HEK293 (cell line): ENCODE data around the gene KTN1.

Experiments
- BCL11B ChIP-seq: fragments of 450-650 bp; formaldehyde crosslinking; IDR thresholded peaks from 2 replicates; pipeline ENCODE4 v1.5.1; 2016; ENCODE audit warnings: low read depth, missing biosample characterization, missing genetic modification characterization
- HOXA7 ChIP-seq: sonication (generic); formaldehyde crosslinking; IDR thresholded peaks from 2 replicates; pipeline ENCODE4 v1.8.1; 2022; ENCODE audit warnings: missing genetic modification reagents, borderline replicate concordance
- HOXC10 ChIP-seq: sonication (generic); formaldehyde crosslinking; IDR thresholded peaks from 2 replicates; pipeline ENCODE4 v1.8.1; 2023; ENCODE audit warnings: mild to moderate bottlenecking, missing genetic modification reagents
- SCRT1 ChIP-seq: fragments of 450-650 bp; formaldehyde crosslinking; IDR thresholded peaks from 2 replicates; pipeline ENCODE4 v1.5.1; 2016; ENCODE audit warnings: missing biosample characterization, missing genetic modification characterization, borderline replicate concordance
- WT1 ChIP-seq: fragments of 450-650 bp; formaldehyde crosslinking; IDR thresholded peaks from 2 replicates; pipeline ENCODE4 v1.5.1; 2016; ENCODE audit warnings: missing biosample characterization, missing genetic modification characterization
- ZBTB1 ChIP-seq: fragments of 450-650 bp; formaldehyde crosslinking; IDR thresholded peaks from 2 replicates; pipeline ENCODE4 v1.5.1; 2016; ENCODE audit warnings: missing biosample characterization, missing genetic modification characterization
- ZBTB7A ChIP-seq: fragments of 450-650 bp; formaldehyde crosslinking; IDR thresholded peaks from 2 replicates; pipeline ENCODE4 v1.5.1; 2016; ENCODE audit warnings: low read depth, missing biosample characterization, missing genetic modification characterization
- ZFHX2 ChIP-seq: fragments of 450-650 bp; formaldehyde crosslinking; conservative IDR thresholded peaks from 2 replicates; pipeline ENCODE4 v1.5.1; 2016; ENCODE audit warnings: missing biosample characterization, missing genetic modification characterization
- ZFP41 ChIP-seq: fragments of 450-650 bp; formaldehyde crosslinking; IDR thresholded peaks from 2 replicates; pipeline ENCODE4 v1.5.1; 2016; ENCODE audit warnings: missing biosample characterization, missing genetic modification characterization, borderline replicate concordance
- ZNF10 ChIP-seq: fragments of 450-650 bp; formaldehyde crosslinking; IDR thresholded peaks from 2 replicates; pipeline ENCODE4 v1.5.1; 2017; ENCODE audit warnings: missing biosample characterization, missing genetic modification characterization
- ZNF121 ChIP-seq: fragments of 450-650 bp; formaldehyde crosslinking; IDR thresholded peaks from 2 replicates; pipeline ENCODE4 v1.5.1; 2016; ENCODE audit warnings: missing biosample characterization, missing genetic modification characterization
- ZNF132 ChIP-seq: fragments of 450-650 bp; formaldehyde crosslinking; IDR thresholded peaks from 2 replicates; pipeline ENCODE4 v1.5.1; 2017; ENCODE audit warnings: missing biosample characterization, missing genetic modification characterization, borderline replicate concordance
- ZNF133 ChIP-seq: fragments of 450-650 bp; formaldehyde crosslinking; IDR thresholded peaks from 2 replicates; pipeline ENCODE4 v1.5.1; 2016; ENCODE audit warnings: missing biosample characterization, missing genetic modification characterization
- ZNF157 ChIP-seq: fragments of 450-650 bp; formaldehyde crosslinking; IDR thresholded peaks from 2 replicates; pipeline ENCODE4 v1.5.1; 2016; ENCODE audit warnings: missing biosample characterization, missing genetic modification characterization
- ZNF169 ChIP-seq: fragments of 450-650 bp; formaldehyde crosslinking; IDR thresholded peaks from 2 replicates; pipeline ENCODE4 v1.5.1; 2016; ENCODE audit warnings: missing biosample characterization, missing genetic modification characterization
- ZNF174 ChIP-seq: fragments of 450-650 bp; formaldehyde crosslinking; IDR thresholded peaks from 2 replicates; pipeline ENCODE4 v1.5.0; 2017; ENCODE audit warnings: missing biosample characterization, mild to moderate bottlenecking, missing genetic modification characterization
- ZNF266 ChIP-seq: fragments of 450-650 bp; formaldehyde crosslinking; IDR thresholded peaks from 2 replicates; pipeline ENCODE4 v1.5.1; 2016; ENCODE audit warnings: missing biosample characterization, missing genetic modification characterization, low read depth
- ZNF292 ChIP-seq: fragments of 450-650 bp; formaldehyde crosslinking; IDR thresholded peaks from 2 replicates; pipeline ENCODE4 v1.5.1; 2016; ENCODE audit warnings: low read depth, missing biosample characterization, missing genetic modification characterization, borderline replicate concordance
- ZNF354C ChIP-seq: fragments of 450-650 bp; formaldehyde crosslinking; IDR thresholded peaks from 2 replicates; pipeline ENCODE4 v1.5.1; 2016; ENCODE audit warnings: missing biosample characterization, missing genetic modification characterization, low read depth, borderline replicate concordance
- ZNF366 ChIP-seq: fragments of 450-650 bp; formaldehyde crosslinking; conservative IDR thresholded peaks from 2 replicates; pipeline ENCODE4 v1.5.1; 2016; ENCODE audit warnings: missing biosample characterization, missing genetic modification characterization
- ZNF548 ChIP-seq: fragments of 450-650 bp; formaldehyde crosslinking; IDR thresholded peaks from 2 replicates; pipeline ENCODE4 v1.5.1; 2016; ENCODE audit warnings: missing biosample characterization, missing genetic modification characterization
- ZNF555 ChIP-seq: fragments of 450-650 bp; formaldehyde crosslinking; conservative IDR thresholded peaks from 2 replicates; pipeline ENCODE4 v1.5.1; 2017; ENCODE audit warnings: missing biosample characterization, mild to moderate bottlenecking, missing genetic modification characterization, inconsistent platforms
- ZNF585B ChIP-seq: fragments of 450-650 bp; formaldehyde crosslinking; IDR thresholded peaks from 2 replicates; pipeline ENCODE4 v1.5.1; 2016; ENCODE audit warnings: missing biosample characterization, missing genetic modification characterization
- ZNF600 ChIP-seq: fragments of 450-650 bp; formaldehyde crosslinking; IDR thresholded peaks from 2 replicates; pipeline ENCODE4 v1.5.1; 2016; ENCODE audit warnings: missing biosample characterization, missing genetic modification characterization
- ZNF624 ChIP-seq: fragments of 450-650 bp; formaldehyde crosslinking; IDR thresholded peaks from 2 replicates; pipeline ENCODE4 v1.5.1; 2017; ENCODE audit warnings: missing biosample characterization, missing genetic modification characterization
- ZNF629 ChIP-seq: fragments of 450-650 bp; formaldehyde crosslinking; IDR thresholded peaks from 2 replicates; pipeline ENCODE4 v1.5.1; 2017; ENCODE audit warnings: missing biosample characterization, missing genetic modification characterization
- ZNF654 ChIP-seq: fragments of 450-650 bp; formaldehyde crosslinking; IDR thresholded peaks from 2 replicates; pipeline ENCODE4 v1.5.1; 2016; ENCODE audit warnings: low read depth, missing biosample characterization, missing genetic modification characterization
- ZNF658 ChIP-seq: fragments of 450-650 bp; formaldehyde crosslinking; IDR thresholded peaks from 2 replicates; pipeline ENCODE4; 2016; ENCODE audit warnings: missing biosample characterization, missing genetic modification characterization
- ZNF76 ChIP-seq: fragments of 450-650 bp; formaldehyde crosslinking; IDR thresholded peaks from 2 replicates; pipeline ENCODE4; 2016; ENCODE audit warnings: low read depth, missing biosample characterization, missing genetic modification characterization, borderline replicate concordance
- ZNF785 ChIP-seq: fragments of 450-650 bp; formaldehyde crosslinking; IDR thresholded peaks from 2 replicates; pipeline ENCODE4 v1.5.1; 2016; ENCODE audit warnings: missing biosample characterization, missing genetic modification characterization
- ZSCAN23 ChIP-seq: fragments of 450-650 bp; formaldehyde crosslinking; IDR thresholded peaks from 2 replicates; pipeline ENCODE4 v1.5.1; 2016; ENCODE audit warnings: missing biosample characterization, missing genetic modification characterization
- TF ChIP-seq, protein P1 (sequence below): fragments of 450-650 bp; formaldehyde crosslinking; IDR thresholded peaks from 2 replicates; pipeline ENCODE4 v1.5.1; 2017; ENCODE audit warnings: missing biosample characterization, missing genetic modification characterization
- TF ChIP-seq, protein P2 (sequence below): fragments of 450-650 bp; formaldehyde crosslinking; IDR thresholded peaks from 2 replicates; pipeline ENCODE4 v1.5.1; 2017; ENCODE audit warnings: missing biosample characterization, missing genetic modification characterization
- TF ChIP-seq, protein P3 (sequence below): fragments of 450-650 bp; formaldehyde crosslinking; IDR thresholded peaks from 2 replicates; pipeline ENCODE4 v1.5.1; 2016; ENCODE audit warnings: missing biosample characterization, missing genetic modification characterization
- TF ChIP-seq, protein P4 (sequence below): fragments of 450-650 bp; formaldehyde crosslinking; IDR thresholded peaks from 2 replicates; pipeline ENCODE4 v1.5.1; 2017; ENCODE audit warnings: missing biosample characterization, mild to moderate bottlenecking, missing genetic modification characterization, moderate library complexity

Gene KTN1

DNA sequence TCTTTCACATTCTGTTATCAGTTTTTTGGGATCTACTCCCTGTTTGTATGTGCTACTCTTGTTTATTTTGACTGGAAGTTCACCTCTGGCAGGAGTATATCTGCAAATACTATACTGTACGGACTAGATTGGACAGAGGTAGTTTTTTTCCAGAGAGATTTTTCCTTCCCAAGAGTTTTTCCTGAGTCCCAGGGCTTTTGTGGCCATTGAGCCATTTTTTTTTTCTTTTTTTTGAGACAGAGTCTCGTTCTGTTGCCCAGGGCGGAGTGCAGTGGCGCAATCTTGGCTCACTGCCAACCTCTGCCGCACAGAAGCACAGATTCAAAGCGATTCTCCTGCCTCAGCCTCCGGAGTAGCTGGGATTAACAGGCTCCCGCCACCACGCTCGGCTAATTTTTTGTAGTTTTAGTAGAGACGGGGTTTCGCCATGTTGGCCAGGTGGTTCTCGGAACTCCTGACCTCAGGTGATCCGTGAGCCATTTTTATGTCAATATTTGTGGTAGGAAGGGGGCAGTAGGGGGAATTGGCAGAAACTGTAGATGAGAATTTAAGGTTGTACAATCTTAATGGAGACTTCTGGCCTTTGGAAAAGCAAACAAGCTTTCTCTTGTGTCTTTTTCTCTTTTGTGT, 19.4 kb downstream of the KTN1 start (continued):
- TF ChIP-seq, protein P1, sequence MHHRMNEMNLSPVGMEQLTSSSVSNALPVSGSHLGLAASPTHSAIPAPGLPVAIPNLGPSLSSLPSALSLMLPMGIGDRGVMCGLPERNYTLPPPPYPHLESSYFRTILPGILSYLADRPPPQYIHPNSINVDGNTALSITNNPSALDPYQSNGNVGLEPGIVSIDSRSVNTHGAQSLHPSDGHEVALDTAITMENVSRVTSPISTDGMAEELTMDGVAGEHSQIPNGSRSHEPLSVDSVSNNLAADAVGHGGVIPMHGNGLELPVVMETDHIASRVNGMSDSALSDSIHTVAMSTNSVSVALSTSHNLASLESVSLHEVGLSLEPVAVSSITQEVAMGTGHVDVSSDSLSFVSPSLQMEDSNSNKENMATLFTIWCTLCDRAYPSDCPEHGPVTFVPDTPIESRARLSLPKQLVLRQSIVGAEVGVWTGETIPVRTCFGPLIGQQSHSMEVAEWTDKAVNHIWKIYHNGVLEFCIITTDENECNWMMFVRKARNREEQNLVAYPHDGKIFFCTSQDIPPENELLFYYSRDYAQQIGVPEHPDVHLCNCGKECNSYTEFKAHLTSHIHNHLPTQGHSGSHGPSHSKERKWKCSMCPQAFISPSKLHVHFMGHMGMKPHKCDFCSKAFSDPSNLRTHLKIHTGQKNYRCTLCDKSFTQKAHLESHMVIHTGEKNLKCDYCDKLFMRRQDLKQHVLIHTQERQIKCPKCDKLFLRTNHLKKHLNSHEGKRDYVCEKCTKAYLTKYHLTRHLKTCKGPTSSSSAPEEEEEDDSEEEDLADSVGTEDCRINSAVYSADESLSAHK: no peak
- TF ChIP-seq, protein P2, sequence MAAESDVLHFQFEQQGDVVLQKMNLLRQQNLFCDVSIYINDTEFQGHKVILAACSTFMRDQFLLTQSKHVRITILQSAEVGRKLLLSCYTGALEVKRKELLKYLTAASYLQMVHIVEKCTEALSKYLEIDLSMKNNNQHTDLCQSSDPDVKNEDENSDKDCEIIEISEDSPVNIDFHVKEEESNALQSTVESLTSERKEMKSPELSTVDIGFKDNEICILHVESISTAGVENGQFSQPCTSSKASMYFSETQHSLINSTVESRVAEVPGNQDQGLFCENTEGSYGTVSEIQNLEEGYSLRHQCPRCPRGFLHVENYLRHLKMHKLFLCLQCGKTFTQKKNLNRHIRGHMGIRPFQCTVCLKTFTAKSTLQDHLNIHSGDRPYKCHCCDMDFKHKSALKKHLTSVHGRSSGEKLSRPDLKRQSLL (tag by site-specific recombination): peak; percentile 31; the same call in 1 of the 2 replicates
- no peak; the same call in 1 of the 2 replicates for TF ChIP-seq BCL11B (tag by site-specific recombination)
- TF ChIP-seq ZNF600: peak; percentile 66; the same call in 1 of the 2 replicates
- no peak for TF ChIP-seq ZNF169
- peak; percentile 56 for TF ChIP-seq ZNF629 (tag by site-specific recombination)
- TF ChIP-seq ZNF132 (tag by site-specific recombination): no peak
- TF ChIP-seq ZNF292: no peak
- TF ChIP-seq ZNF654: no peak
- TF ChIP-seq ZNF157 (tag by site-specific recombination): no peak
- no peak for TF ChIP-seq ZNF585B
- TF ChIP-seq, protein P3, sequence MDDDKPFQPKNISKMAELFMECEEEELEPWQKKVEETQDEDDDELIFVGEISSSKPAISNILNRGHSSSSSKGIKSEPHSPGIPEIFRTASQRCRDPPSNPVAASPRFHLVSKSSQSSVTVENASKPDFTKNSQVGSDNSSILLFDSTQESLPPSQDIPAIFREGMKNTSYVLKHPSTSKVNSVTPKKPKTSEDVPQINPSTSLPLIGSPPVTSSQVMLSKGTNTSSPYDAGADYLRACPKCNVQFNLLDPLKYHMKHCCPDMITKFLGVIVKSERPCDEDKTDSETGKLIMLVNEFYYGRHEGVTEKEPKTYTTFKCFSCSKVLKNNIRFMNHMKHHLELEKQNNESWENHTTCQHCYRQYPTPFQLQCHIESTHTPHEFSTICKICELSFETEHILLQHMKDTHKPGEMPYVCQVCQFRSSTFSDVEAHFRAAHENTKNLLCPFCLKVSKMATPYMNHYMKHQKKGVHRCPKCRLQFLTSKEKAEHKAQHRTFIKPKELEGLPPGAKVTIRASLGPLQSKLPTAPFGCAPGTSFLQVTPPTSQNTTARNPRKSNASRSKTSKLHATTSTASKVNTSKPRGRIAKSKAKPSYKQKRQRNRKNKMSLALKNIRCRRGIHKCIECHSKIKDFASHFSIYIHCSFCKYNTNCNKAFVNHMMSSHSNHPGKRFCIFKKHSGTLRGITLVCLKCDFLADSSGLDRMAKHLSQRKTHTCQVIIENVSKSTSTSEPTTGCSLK: no peak
- TF ChIP-seq ZNF266 (tag by site-specific recombination): no peak
- no peak for TF ChIP-seq ZNF658 (tag by site-specific recombination)
- TF ChIP-seq ZNF548 (tag by site-specific recombination): no peak
- TF ChIP-seq ZSCAN23 (tag by site-specific recombination): no peak
- TF ChIP-seq ZNF76 (tag by site-specific recombination): 0 out of 2 replicates have a peak, but pooled peaks have one; percentile 58
- TF ChIP-seq SCRT1 (tag by site-specific recombination): no peak
- no peak for TF ChIP-seq HOXA7
- TF ChIP-seq ZNF174: no peak
- no peak for TF ChIP-seq ZNF354C (tag by site-specific recombination)
- TF ChIP-seq, protein P4, sequence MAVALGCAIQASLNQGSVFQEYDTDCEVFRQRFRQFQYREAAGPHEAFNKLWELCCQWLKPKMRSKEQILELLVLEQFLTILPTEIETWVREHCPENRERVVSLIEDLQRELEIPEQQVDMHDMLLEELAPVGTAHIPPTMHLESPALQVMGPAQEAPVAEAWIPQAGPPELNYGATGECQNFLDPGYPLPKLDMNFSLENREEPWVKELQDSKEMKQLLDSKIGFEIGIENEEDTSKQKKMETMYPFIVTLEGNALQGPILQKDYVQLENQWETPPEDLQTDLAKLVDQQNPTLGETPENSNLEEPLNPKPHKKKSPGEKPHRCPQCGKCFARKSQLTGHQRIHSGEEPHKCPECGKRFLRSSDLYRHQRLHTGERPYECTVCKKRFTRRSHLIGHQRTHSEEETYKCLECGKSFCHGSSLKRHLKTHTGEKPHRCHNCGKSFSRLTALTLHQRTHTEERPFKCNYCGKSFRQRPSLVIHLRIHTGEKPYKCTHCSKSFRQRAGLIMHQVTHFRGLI (tag by site-specific recombination): no peak
- peak; percentile 39; the same call in 1 of the 2 replicates for TF ChIP-seq ZNF366 (tag by site-specific recombination)
- TF ChIP-seq ZFHX2: no peak
- TF ChIP-seq ZNF624: 0 out of 2 replicates have a peak, but pooled peaks have one; percentile 62
- TF ChIP-seq ZBTB1 (tag by site-specific recombination): no peak
- no peak for TF ChIP-seq ZNF10 (tag by site-specific recombination)
- TF ChIP-seq ZFP41 (tag by site-specific recombination): no peak
- TF ChIP-seq ZNF133 (tag by site-specific recombination): no peak
- no peak for TF ChIP-seq HOXC10 (CRISPR knock-in tag)
- no peak for TF ChIP-seq ZBTB7A
- TF ChIP-seq ZNF121: peak; percentile 80
- no peak for TF ChIP-seq ZNF785 (tag by site-specific recombination)
- no peak for TF ChIP-seq ZNF555 (tag by site-specific recombination)
- TF ChIP-seq WT1 (tag by site-specific recombination): peak; percentile 59
